Sigmoid colon (tissue), 7 donors: ENCODE measurements around the gene MTR. TPM values are rescaled to one million over a fixed set of nuclear protein-coding genes. Genes with fewer than 3 reads are reported as not detected.

ENCODE experiments used
- DNase-seq: peaks from one replicate; pipeline ENCODE4 v3.0.0-alpha.2; 2019
- H3K27ac ChIP-seq, 4 donors: fragments of 200-600 bp; sonication (generic); one replicate each; pipeline ENCODE4 v1.5.1; 2016 to 2019; ENCODE audit warnings: mild to moderate bottlenecking in 1 of 4
- H3K27me3 ChIP-seq, 3 donors: fragments of 200-600 bp; sonication (generic); one replicate each; pipeline ENCODE4 v1.5.1; 2019; ENCODE audit warnings: mild to moderate bottlenecking in 1 of 3
- H3K36me3 ChIP-seq, 4 donors: fragments of 200-600 bp; sonication (generic); one replicate each; pipeline ENCODE4 v1.5.1; 2016 to 2019
- H3K4me1 ChIP-seq, 4 donors: fragments of 200-600 bp; sonication (generic); one replicate each; pipeline ENCODE4 v1.5.1; 2017 to 2019
- H3K4me3 ChIP-seq, 4 donors: fragments of 200-600 bp; sonication (generic); one replicate each; pipeline ENCODE4 v1.5.1; 2017 to 2019; ENCODE audit warnings: mild to moderate bottlenecking in 2 of 4, moderate library complexity in 1 of 4
- H3K9me3 ChIP-seq, 4 donors: fragments of 200-600 bp in 3 of 4; sonication (generic) in 3 of 4; one replicate each; pipeline versions ENCODE4 v1.5.1 to v1.6.1; 2013 to 2019
- EP300 ChIP-seq, 4 donors: sonication (generic); formaldehyde crosslinking; IDR thresholded peaks; one replicate each; pipeline ENCODE4 v1.6.1; 2017; ENCODE audit warnings: antibody characterized with exemption in 4 of 4
- POLR2A ChIP-seq, 2 donors: fragments of 450-650 bp; IDR thresholded peaks; one replicate each; pipeline ENCODE4 v1.6.1; 2016; ENCODE audit warnings: antibody characterized with exemption in 2 of 2, mild to moderate bottlenecking in 2 of 2, moderate library complexity in 2 of 2
- POLR2AphosphoS5 ChIP-seq, 4 donors: sonication (generic); formaldehyde crosslinking; IDR thresholded peaks; one replicate each; pipeline ENCODE4 v1.6.1; 2017; ENCODE audit warnings: antibody characterized with exemption in 4 of 4
- WGBS, 2 donors: extraction: QIAGEN DNeasy Blood & Tissue Kit; methylation state at CpG; one replicate each; pipeline ENCODE4 v1.1.7; 2013; 5-methylcytosine and 5-hydroxymethylcytosine counted together
- intact Hi-C: fragments of 100-400 bp; cut with DNase I; formaldehyde crosslinking; loops from one replicate; pipeline ENCODE4 v1.15.1; 2023
- polyA plus RNA-seq, 3 donors: library from polyadenylated mRNA; stranded (reverse); fragments of 200-250 nt; gene quantifications; one replicate each; pipeline ENCODE4 v1.2.3, GENCODE V29; 2013
- total RNA-seq, 4 donors: library from RNA; depleted of rRNA; stranded (reverse); fragments of >200 nt; gene quantifications; one replicate each; pipeline ENCODE4 v1.1.0, GENCODE V29; 2016
- TF ChIP-seq, protein P1 (sequence below), 4 experiments: fragments of 450-650 bp in 3 of 4; fragments of 200-600 bp in 1 of 4; IDR thresholded peaks; one replicate each; pipeline ENCODE4 v1.5.1; 2016 to 2019; ENCODE audit warnings: antibody characterized with exemption in 4 of 4, mild to moderate bottlenecking in 3 of 4, moderate library complexity in 2 of 4
- donor health status: healthy with polysubstance abuse.
- donor health status: Bipolar disorder and iron deficiency.
- donor health status: healthy.

Gene MTR
- total and polyA plus RNA-seq, 7 donors: 1.2 to 38.4 (median 28.2) TPM

DNA sequence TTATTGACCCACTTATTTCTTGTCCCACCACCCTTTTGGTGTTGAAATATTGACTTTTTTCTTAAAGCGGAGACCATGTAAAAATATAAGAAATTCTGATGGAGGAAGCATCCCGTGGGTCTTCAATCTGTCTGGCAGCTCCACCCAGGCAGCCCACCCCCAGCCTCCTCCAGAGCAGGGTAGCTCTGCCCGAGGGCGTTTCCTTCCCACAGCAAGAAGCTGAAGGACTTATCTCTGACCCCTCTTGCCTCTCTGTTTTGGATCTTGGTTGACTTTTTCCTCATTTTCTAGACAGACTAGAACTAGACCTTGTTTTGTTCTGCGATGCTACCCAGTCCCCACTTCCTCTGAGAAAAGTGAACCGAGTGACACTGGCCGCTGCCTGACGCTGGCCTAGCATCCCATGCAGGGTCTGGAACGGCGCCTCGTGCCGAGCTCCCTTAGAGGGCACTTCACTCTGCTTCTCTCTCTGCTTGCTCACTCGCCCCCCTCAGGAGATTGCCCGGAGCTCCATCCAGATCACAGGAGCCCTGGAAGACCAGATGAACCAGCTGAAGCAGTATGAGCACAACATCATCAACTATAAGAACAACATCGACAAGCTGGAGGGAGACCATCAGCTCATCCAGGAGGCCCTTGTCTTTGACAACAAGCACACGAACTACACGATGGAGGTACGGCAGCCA is 40.4 kb upstream of the MTR start:
- TF ChIP-seq, protein P1, sequence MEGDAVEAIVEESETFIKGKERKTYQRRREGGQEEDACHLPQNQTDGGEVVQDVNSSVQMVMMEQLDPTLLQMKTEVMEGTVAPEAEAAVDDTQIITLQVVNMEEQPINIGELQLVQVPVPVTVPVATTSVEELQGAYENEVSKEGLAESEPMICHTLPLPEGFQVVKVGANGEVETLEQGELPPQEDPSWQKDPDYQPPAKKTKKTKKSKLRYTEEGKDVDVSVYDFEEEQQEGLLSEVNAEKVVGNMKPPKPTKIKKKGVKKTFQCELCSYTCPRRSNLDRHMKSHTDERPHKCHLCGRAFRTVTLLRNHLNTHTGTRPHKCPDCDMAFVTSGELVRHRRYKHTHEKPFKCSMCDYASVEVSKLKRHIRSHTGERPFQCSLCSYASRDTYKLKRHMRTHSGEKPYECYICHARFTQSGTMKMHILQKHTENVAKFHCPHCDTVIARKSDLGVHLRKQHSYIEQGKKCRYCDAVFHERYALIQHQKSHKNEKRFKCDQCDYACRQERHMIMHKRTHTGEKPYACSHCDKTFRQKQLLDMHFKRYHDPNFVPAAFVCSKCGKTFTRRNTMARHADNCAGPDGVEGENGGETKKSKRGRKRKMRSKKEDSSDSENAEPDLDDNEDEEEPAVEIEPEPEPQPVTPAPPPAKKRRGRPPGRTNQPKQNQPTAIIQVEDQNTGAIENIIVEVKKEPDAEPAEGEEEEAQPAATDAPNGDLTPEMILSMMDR (IDR thresholded peaks at IDR 0.05): no peak
- TF ChIP-seq POLR2AphosphoS5 (IDR thresholded peaks at IDR 0.05) (no peak), EP300 (IDR thresholded peaks at IDR 0.05) (no peak), POLR2A (IDR thresholded peaks at IDR 0.05) (no peak)
- Histone ChIP-seq H3K4me3 (no peak overlapping the region), H3K27ac (no peak overlapping the region), H3K4me1 (no peaks in the 10 kb centered on the region), H3K9me3 (no peaks in the 10 kb centered on the region), H3K36me3 (no peaks in the 10 kb centered on the region), H3K27me3 (no peaks in the 10 kb centered on the region)
- intact Hi-C loops: loop anchor here (10.0 kb wide), 1 partner anchor 630 kb away; no protein-coding TSS in a partner anchor
- 90 to 92% methylated on average over 18 of the region's 18 CpGs for WGBS, 2 donors
- no peak for DNase-seq

DNA sequence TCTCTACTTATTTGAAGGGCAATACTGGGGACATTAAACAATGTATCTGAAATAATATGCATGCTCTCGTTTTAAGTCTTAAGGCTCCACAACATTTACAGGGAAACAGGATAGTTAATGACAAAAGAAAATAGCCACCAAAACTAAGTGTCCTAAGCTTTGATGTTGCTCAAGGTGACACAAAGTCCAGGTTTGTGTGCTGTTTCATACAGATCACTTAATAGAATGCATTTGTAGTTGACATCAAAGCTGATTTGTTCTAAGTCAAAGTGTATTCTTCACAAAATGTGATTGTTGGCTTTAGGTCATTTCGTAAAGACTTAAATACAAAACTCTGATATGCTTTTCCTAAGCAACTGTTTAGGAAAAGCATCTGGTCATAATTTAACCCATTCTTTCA is 37.5 kb upstream of the MTR start:
- Histone ChIP-seq H3K36me3 (no peaks in the 10 kb centered on the region), H3K9me3 (no peaks in the 10 kb centered on the region), H3K4me1 (no peaks in the 10 kb centered on the region), H3K27ac (no peak overlapping the region), H3K27me3 (no peaks in the 10 kb centered on the region), H3K4me3 (no peak overlapping the region)
- no peak for DNase-seq
- no peak for TF ChIP-seq POLR2A (IDR thresholded peaks at IDR 0.05)
- TF ChIP-seq, protein P1 (IDR thresholded peaks at IDR 0.05): no peak
- TF ChIP-seq EP300 (IDR thresholded peaks at IDR 0.05): no peak
- TF ChIP-seq POLR2AphosphoS5 (IDR thresholded peaks at IDR 0.05): no peak
- 77 to 90% methylated on average over 2 of the region's 2 CpGs for WGBS, 2 donors
- intact Hi-C loops: loop anchor here (10.0 kb wide), 1 partner anchor 627 kb away; no protein-coding TSS in a partner anchor

DNA sequence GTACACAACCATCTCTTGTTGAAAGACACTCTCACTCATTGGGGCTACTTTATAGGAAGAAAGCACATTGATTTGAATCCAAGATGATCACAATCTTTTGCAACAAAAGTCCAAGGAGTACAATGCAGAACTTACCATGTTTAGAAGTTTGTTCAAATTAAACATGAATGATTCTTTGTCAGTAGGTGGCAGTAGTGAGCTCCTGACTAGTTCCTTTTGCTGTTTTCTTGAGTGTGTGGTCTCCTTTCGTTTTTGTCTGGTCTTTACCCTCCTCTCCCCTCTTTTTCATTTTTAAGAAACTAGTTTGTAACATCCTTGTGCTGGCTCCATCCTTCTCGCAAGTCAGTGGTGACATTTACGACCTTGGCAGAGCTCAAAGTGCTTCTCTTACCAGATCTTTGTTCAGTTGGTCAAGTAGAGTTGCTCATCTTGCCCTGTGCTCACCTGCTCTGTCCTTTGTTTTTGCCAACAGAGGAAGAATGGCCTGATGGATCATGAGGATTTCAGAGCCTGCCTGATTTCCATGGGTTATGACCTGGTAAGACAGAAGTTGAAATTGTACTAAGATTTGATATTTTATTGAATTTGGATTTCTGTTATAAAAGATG is 35.7 kb upstream of the MTR start:
- Histone ChIP-seq H3K27ac (no peak overlapping the region), H3K9me3 (no peaks in the 10 kb centered on the region), H3K27me3 (no peaks in the 10 kb centered on the region), H3K4me3 (no peak overlapping the region), H3K36me3 (no peaks in the 10 kb centered on the region), H3K4me1 (no peaks in the 10 kb centered on the region)
- TF ChIP-seq, protein P1 (IDR thresholded peaks at IDR 0.05): peak; percentile 18 to 61 (median 49)
- TF ChIP-seq POLR2AphosphoS5 (IDR thresholded peaks at IDR 0.05): no peak
- intact Hi-C loops: loop anchor here (10.0 kb wide), 1 partner anchor 625 kb away; no protein-coding TSS in a partner anchor
- DNase-seq: no peak
- WGBS, 2 donors: 28 to 50% methylated on average over 3 of the region's 3 CpGs

DNA sequence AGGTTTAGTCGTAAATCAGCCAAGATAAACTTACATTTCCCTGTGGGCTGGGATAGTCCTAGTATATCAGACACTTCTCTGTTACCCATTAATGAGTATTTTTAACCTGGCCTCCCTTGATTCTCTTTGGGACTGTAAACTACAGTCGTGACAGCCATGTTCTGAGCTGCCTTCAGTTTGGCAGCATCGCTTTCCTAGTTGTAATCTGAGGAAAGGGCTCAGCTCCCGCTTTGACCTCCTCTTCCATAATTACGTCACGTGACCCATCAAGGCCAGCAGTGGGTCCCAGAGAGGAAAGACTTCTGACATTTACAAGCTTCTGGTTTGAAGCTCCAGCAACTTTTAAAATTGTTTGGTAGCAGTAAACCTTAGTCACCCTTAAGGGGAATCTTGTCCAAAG is 34.6 kb upstream of the MTR start:
- Histone ChIP-seq H3K4me3 (no peak overlapping the region), H3K36me3 (no peaks in the 10 kb centered on the region), H3K4me1 (no peaks in the 10 kb centered on the region), H3K27ac (no peak overlapping the region), H3K27me3 (no peaks in the 10 kb centered on the region), H3K9me3 (no peaks in the 10 kb centered on the region)
- TF ChIP-seq, protein P1 (IDR thresholded peaks at IDR 0.05): no peak
- TF ChIP-seq POLR2AphosphoS5 (IDR thresholded peaks at IDR 0.05) (no peak), POLR2A (IDR thresholded peaks at IDR 0.05) (no peak), EP300 (IDR thresholded peaks at IDR 0.05) (no peak)
- intact Hi-C loops: no loop called here
- WGBS, 2 donors: 78 to 82% methylated on average over 6 of the region's 6 CpGs
- no peak for DNase-seq
